PC-3 (cell line): ENCODE measurements around the gene FGFBP2.

Experiments used
- EZH2 ChIP-seq: fragments of 300-600 bp; sonication (generic); IDR thresholded peaks from one replicate; pipeline ENCODE4 v1.6.1; 2017; ENCODE audit warnings: antibody characterized with exemption, mild to moderate bottlenecking, low read length; ENCODE audit not compliant: unreplicated experiment
- EZH2phosphoT487 ChIP-seq: fragments of 300-600 bp; sonication (generic); IDR thresholded peaks from 2 replicates; pipeline ENCODE4 v1.6.1; 2018; ENCODE audit warnings: mild to moderate bottlenecking, antibody characterized with exemption, low read length, borderline replicate concordance
- TF ChIP-seq, protein P1 (sequence below): fragments of 300-600 bp; sonication (generic); conservative IDR thresholded peaks from 2 replicates; pipeline ENCODE4 v1.5.1; 2017; ENCODE audit warnings: antibody characterized with exemption, low read depth, mild to moderate bottlenecking, low read length

DNA sequence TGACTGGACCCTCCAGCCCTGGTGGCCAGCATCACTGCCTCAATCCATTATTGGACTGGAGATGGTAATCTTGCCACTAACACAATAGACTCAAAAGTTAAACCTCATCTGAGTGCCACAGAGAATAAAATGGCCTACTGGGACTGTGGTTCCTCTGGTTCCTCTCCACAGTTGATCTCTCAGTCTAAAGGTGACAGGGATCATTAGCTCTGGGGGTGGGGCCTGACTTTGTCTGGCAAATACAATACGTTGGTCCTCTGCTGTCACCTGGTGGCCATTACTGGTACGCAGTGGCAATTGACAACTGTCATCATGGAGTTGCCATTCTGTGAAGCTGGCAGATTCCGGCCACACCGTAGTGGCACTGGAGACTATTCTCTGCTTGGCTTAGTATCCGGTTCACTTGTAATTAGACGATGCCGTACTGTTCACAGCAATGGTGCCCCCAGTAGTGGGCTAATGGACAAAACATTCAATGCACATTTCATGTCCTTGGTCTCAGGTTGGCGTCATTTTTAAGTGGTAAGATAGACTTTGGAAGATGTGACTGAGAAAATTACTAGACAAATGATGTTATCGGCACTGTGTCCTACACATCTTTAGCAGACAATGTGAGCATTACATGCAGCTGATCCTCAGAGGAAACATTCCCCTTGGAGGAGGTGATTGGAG lies 6.7 kb downstream of the FGFBP2 start:
- TF ChIP-seq, protein P1, sequence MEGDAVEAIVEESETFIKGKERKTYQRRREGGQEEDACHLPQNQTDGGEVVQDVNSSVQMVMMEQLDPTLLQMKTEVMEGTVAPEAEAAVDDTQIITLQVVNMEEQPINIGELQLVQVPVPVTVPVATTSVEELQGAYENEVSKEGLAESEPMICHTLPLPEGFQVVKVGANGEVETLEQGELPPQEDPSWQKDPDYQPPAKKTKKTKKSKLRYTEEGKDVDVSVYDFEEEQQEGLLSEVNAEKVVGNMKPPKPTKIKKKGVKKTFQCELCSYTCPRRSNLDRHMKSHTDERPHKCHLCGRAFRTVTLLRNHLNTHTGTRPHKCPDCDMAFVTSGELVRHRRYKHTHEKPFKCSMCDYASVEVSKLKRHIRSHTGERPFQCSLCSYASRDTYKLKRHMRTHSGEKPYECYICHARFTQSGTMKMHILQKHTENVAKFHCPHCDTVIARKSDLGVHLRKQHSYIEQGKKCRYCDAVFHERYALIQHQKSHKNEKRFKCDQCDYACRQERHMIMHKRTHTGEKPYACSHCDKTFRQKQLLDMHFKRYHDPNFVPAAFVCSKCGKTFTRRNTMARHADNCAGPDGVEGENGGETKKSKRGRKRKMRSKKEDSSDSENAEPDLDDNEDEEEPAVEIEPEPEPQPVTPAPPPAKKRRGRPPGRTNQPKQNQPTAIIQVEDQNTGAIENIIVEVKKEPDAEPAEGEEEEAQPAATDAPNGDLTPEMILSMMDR, result peak; percentile 83
- no peak for TF ChIP-seq EZH2phosphoT487
- no peak for TF ChIP-seq EZH2
